ENCODE measurements around the gene LGMN.

DNA sequence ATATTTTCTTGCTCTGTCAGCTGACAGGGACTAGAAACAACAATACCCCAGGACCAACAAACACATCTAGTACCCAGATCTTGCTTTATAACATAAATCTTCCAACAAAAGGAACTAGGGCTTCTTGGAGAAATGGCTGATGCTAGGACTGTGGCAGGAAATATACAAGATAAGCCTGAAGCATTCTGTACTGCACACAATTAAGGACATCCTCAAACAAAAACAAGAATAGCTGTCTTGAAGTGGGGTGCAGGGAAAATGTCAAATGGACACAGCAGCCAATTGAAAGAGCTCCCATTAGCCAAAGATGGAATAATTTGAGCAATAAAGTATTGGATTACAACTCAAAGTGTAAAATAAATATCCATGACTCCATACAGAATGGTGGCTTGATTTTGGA lies 50.0 kb downstream of the LGMN start:
- TF ChIP-seq, protein P1, sequence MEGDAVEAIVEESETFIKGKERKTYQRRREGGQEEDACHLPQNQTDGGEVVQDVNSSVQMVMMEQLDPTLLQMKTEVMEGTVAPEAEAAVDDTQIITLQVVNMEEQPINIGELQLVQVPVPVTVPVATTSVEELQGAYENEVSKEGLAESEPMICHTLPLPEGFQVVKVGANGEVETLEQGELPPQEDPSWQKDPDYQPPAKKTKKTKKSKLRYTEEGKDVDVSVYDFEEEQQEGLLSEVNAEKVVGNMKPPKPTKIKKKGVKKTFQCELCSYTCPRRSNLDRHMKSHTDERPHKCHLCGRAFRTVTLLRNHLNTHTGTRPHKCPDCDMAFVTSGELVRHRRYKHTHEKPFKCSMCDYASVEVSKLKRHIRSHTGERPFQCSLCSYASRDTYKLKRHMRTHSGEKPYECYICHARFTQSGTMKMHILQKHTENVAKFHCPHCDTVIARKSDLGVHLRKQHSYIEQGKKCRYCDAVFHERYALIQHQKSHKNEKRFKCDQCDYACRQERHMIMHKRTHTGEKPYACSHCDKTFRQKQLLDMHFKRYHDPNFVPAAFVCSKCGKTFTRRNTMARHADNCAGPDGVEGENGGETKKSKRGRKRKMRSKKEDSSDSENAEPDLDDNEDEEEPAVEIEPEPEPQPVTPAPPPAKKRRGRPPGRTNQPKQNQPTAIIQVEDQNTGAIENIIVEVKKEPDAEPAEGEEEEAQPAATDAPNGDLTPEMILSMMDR (IDR thresholded peaks at IDR 0.05), result no peak
- no peak for TF ChIP-seq POLR2A (IDR thresholded peaks at IDR 0.05)
